Effector memory CD4-positive, alpha-beta T cell (primary cell): ENCODE data around the gene CFAP90.

Experiments used
- DNase-seq, 3 donors: peaks; one replicate each; pipeline ENCODE4 v3.0.0-alpha.2; 2020
- H3K27ac ChIP-seq: 2 replicates; pipeline ENCODE4 v1.7.0; 2013; ENCODE audit warnings: mild to moderate bottlenecking, low read length, moderate library complexity; ENCODE audit not compliant: insufficient read depth, poor library complexity, severe bottlenecking
- H3K27me3 ChIP-seq: replicated peaks from 2 replicates; pipeline ENCODE4 v1.7.0; 2013; ENCODE audit warnings: mild to moderate bottlenecking, low read length; ENCODE audit not compliant: insufficient read depth, control insufficient read depth, poor library complexity, severe bottlenecking
- H3K36me3 ChIP-seq: 2 replicates; pipeline ENCODE4 v1.7.0; 2013; ENCODE audit warnings: mild to moderate bottlenecking, low read length, moderate library complexity; ENCODE audit not compliant: control insufficient read depth, insufficient read depth
- H3K4me1 ChIP-seq: 2 replicates; pipeline ENCODE4 v1.7.0; 2013; ENCODE audit warnings: low read length, mild to moderate bottlenecking; ENCODE audit not compliant: control insufficient read depth, insufficient read depth, poor library complexity, severe bottlenecking
- H3K4me3 ChIP-seq: 2 replicates; pipeline ENCODE4 v1.7.0; 2013; ENCODE audit warnings: low read length, low read depth, mild to moderate bottlenecking; ENCODE audit not compliant: insufficient read depth, poor library complexity, severe bottlenecking
- H3K9me3 ChIP-seq: 2 replicates; pipeline ENCODE4 v1.7.0; 2013; ENCODE audit warnings: mild to moderate bottlenecking, low read length, moderate library complexity; ENCODE audit not compliant: control insufficient read depth

CFAP90 gene

GRCh38 chr5:7868773-7869473 lies 18.0 kb upstream of the CFAP90 start, which contains the start of the genes FASTKD3 and MTRR:
TSS of gene FASTKD3 (minus strand) at chr5:7869031. CDS start at chr5:7868083, 948 bp downstream.
TSS of gene MTRR (plus strand) at chr5:7869148. CDS start at chr5:7870795, 1,647 bp downstream.
- peak within 1 kb of the TSS; percentile 67 for H3K27ac ChIP-seq
- no peaks in the 10 kb centered on the region for H3K9me3 ChIP-seq
- peaks cover 27% of the 10 kb centered on the region for H3K4me1 ChIP-seq
- no peaks in the 10 kb centered on the region for H3K36me3 ChIP-seq
- peak; percentile 79 to 87 (median 83) for DNase-seq
- H3K27me3 ChIP-seq: no peaks in the 10 kb centered on the region
- H3K4me3 ChIP-seq: peak within 1 kb of the TSS; percentile 97

- Histone ChIP-seq H3K36me3 (peaks cover 3% of the 10 kb centered on the region), H3K4me3 (peak overlapping the region; percentile 97), H3K9me3 (no peaks in the 10 kb centered on the region), H3K27me3 (no peaks in the 10 kb centered on the region), H3K27ac (peak overlapping the region; percentile 67), H3K4me1 (peaks cover 27% of the 10 kb centered on the region)
- DNase-seq: no peak
Observed at GRCh38 chr5:7868427-7868772, 17.5 kb upstream of the CFAP90 start.

GRCh38 chr5:7867260-7867659 lies 16.3 kb upstream of the CFAP90 start:
- Histone ChIP-seq H3K27ac (no peak overlapping the region), H3K4me1 (peaks cover 17% of the 10 kb centered on the region), H3K9me3 (no peaks in the 10 kb centered on the region), H3K4me3 (no peak overlapping the region), H3K27me3 (no peaks in the 10 kb centered on the region), H3K36me3 (peaks cover 4% of the 10 kb centered on the region)
- DNase-seq: no peak

- no peaks in the 10 kb centered on the region for H3K27me3 ChIP-seq
- H3K36me3 ChIP-seq: peaks cover 4% of the 10 kb centered on the region
- DNase-seq: no peak
- H3K4me3 ChIP-seq: no peak overlapping the region
- H3K9me3 ChIP-seq: no peaks in the 10 kb centered on the region
- peaks cover 7% of the 10 kb centered on the region for H3K4me1 ChIP-seq
- no peak overlapping the region for H3K27ac ChIP-seq
Observed at GRCh38 chr5:7866196-7866595, 15.3 kb upstream of the CFAP90 start.

GRCh38 chr5:7857926-7858632 lies 7.1 kb upstream of the CFAP90 start:
- no peak for DNase-seq
- H3K27me3 ChIP-seq: no peaks in the 10 kb centered on the region

GRCh38 chr5:7857361-7857760 lies 6.4 kb upstream of the CFAP90 start:
- Histone ChIP-seq H3K36me3 (peaks cover 9% of the 10 kb centered on the region), H3K4me1 (peaks cover 10% of the 10 kb centered on the region), H3K9me3 (no peaks in the 10 kb centered on the region), H3K27ac (no peak overlapping the region), H3K4me3 (no peak overlapping the region), H3K27me3 (no peaks in the 10 kb centered on the region)
- no peak for DNase-seq

More at GRCh38 chr5:7857926-7858632, 7.1 kb upstream of the CFAP90 start:
- Histone ChIP-seq H3K9me3 (no peaks in the 10 kb centered on the region), H3K4me1 (peaks cover 10% of the 10 kb centered on the region), H3K36me3 (peaks cover 9% of the 10 kb centered on the region), H3K27ac (no peak overlapping the region), H3K4me3 (no peak overlapping the region)

GRCh38 chr5:7856855-7857254 lies 5.9 kb upstream of the CFAP90 start:
- peaks cover 9% of the 10 kb centered on the region for H3K36me3 ChIP-seq
- no peaks in the 10 kb centered on the region for H3K27me3 ChIP-seq
- no peaks in the 10 kb centered on the region for H3K9me3 ChIP-seq
- H3K4me1 ChIP-seq: peaks cover 10% of the 10 kb centered on the region
- no peak for DNase-seq
- H3K27ac ChIP-seq: no peak overlapping the region
- no peak overlapping the region for H3K4me3 ChIP-seq

GRCh38 chr5:7855611-7856010 lies 4.7 kb upstream of the CFAP90 start:
- H3K27me3 ChIP-seq: no peaks in the 10 kb centered on the region
- no peak overlapping the region for H3K4me3 ChIP-seq
- no peak overlapping the region for H3K27ac ChIP-seq
- H3K4me1 ChIP-seq: peaks cover 13% of the 10 kb centered on the region
- DNase-seq: no peak
- H3K9me3 ChIP-seq: no peaks in the 10 kb centered on the region
- H3K36me3 ChIP-seq: peaks cover 5% of the 10 kb centered on the region

- no peak overlapping the region for H3K27ac ChIP-seq
- no peaks in the 10 kb centered on the region for H3K36me3 ChIP-seq
- H3K9me3 ChIP-seq: no peaks in the 10 kb centered on the region
- H3K27me3 ChIP-seq: peaks cover 5% of the 10 kb centered on the region
- H3K4me3 ChIP-seq: no peak overlapping the region
- DNase-seq: no peak
- H3K4me1 ChIP-seq: peaks cover 13% of the 10 kb centered on the region
Observed at GRCh38 chr5:7852988-7853387, 2.1 kb upstream of the CFAP90 start.

GRCh38 chr5:7852542-7852941 lies 1.6 kb upstream of the CFAP90 start:
- H3K4me1 ChIP-seq: peaks cover 11% of the 10 kb centered on the region
- DNase-seq: no peak
- H3K27me3 ChIP-seq: peaks cover 5% of the 10 kb centered on the region
- H3K4me3 ChIP-seq: no peak overlapping the region
- no peaks in the 10 kb centered on the region for H3K9me3 ChIP-seq
- no peak overlapping the region for H3K27ac ChIP-seq
- H3K36me3 ChIP-seq: no peaks in the 10 kb centered on the region
